Uterus (tissue), 4 donors: Measurements from ENCODE around the gene CHD2. TPM values are rescaled to one million over a fixed set of nuclear protein-coding genes. Genes with fewer than 3 reads are reported as not detected.

Experiments used
- DNase-seq, 2 donors: peaks; one replicate each; pipeline ENCODE4 v3.0.0-alpha.2; 2019 to 2020
- H3K27ac ChIP-seq, 2 donors: fragments of 200-600 bp; sonication (generic); 1 replicate in 1 of 2; 2 replicates in 1 of 2; pipeline ENCODE4 v1.5.1; 2016 to 2018
- H3K27me3 ChIP-seq, 2 donors: fragments of 200-600 bp; sonication (generic); one replicate each; pipeline ENCODE4 v1.5.1; 2018 to 2019; ENCODE audit warnings: control low read depth in 1 of 2
- H3K36me3 ChIP-seq, 2 donors: fragments of 200-600 bp; sonication (generic); one replicate each; pipeline ENCODE4 v1.5.1; 2019; ENCODE audit warnings: control low read depth in 1 of 2
- H3K4me1 ChIP-seq, 2 donors: fragments of 200-600 bp; sonication (generic); one replicate each; pipeline ENCODE4 v1.5.1; 2018 to 2019; ENCODE audit warnings: control low read depth in 1 of 2
- H3K4me3 ChIP-seq, 2 donors: fragments of 200-600 bp; sonication (generic); 1 replicate in 1 of 2; 2 replicates in 1 of 2; pipeline ENCODE4 v1.5.1; 2018 to 2019; ENCODE audit warnings: mild to moderate bottlenecking in 1 of 2
- H3K9me3 ChIP-seq, 2 donors: fragments of 200-600 bp; sonication (generic); one replicate each; pipeline ENCODE4 v1.5.1; 2019; ENCODE audit warnings: control low read depth in 1 of 2
- CTCF ChIP-seq, 4 experiments: fragments of 200-600 bp in 2 of 4; fragments of 450-650 bp in 2 of 4; sonication (generic) in 2 of 4; IDR thresholded peaks; one replicate each; pipeline ENCODE4 v1.5.1; 2016 to 2019; ENCODE audit warnings: antibody characterized with exemption in 4 of 4, mild to moderate bottlenecking in 2 of 4, moderate library complexity in 1 of 4
- POLR2A ChIP-seq, 2 donors: fragments of 450-650 bp; IDR thresholded peaks; one replicate each; pipeline ENCODE4 v1.6.1; 2016; ENCODE audit warnings: antibody characterized with exemption in 2 of 2, mild to moderate bottlenecking in 1 of 2, moderate library complexity in 1 of 2
- intact Hi-C: fragments of 100-400 bp; cut with DNase I; formaldehyde crosslinking; loops from one replicate; pipeline ENCODE4 v1.15.1; 2023; ENCODE audit warnings: low total_unique reads
- total RNA-seq, 4 donors: library from RNA; depleted of rRNA in 3 of 4; stranded (reverse); fragments of >200 nt in 3 of 4; gene quantifications; one replicate each; pipeline versions ENCODE4 v1.1.0 to v1.2.4, GENCODE V29; 2014 to 2023
- donor health status: DM: yes; HTN: yes; CAD: no.

The CHD2 gene
- total RNA-seq, 4 donors from 2014 or later: 71.0 to 166 (median 152) TPM

- TF ChIP-seq CTCF (IDR thresholded peaks at IDR 0.05): no peak
- Histone ChIP-seq H3K9me3 (peaks cover 0 to 11% of the 10 kb centered on the region in 2 donors), H3K4me3 (no peak overlapping the region), H3K36me3 (no peaks in the 10 kb centered on the region), H3K27me3 (no peaks in the 10 kb centered on the region), H3K27ac (no peak overlapping the region), H3K4me1 (no peaks in the 10 kb centered on the region)
- DNase-seq: no peak
- intact Hi-C loops: no loop called here
Measured at GRCh38 chr15:92954002-92954401, 53.9 kb downstream of the CHD2 start.

- no peak overlapping the region for H3K4me3 ChIP-seq
- TF ChIP-seq POLR2A (IDR thresholded peaks at IDR 0.05) (no peak), CTCF (IDR thresholded peaks at IDR 0.05) (peak in 1 of 4 experiments; percentile 13)
- intact Hi-C loops: no loop called here
- H3K27me3 ChIP-seq: no peaks in the 10 kb centered on the region
- no peaks in the 10 kb centered on the region for H3K36me3 ChIP-seq
- H3K27ac ChIP-seq: no peak overlapping the region
- no peak for DNase-seq
- peaks cover 0 to 5% of the 10 kb centered on the region in 2 donors for H3K9me3 ChIP-seq
- H3K4me1 ChIP-seq: no peaks in the 10 kb centered on the region
Measured at GRCh38 chr15:92954578-92954977, 54.5 kb downstream of the CHD2 start.

GRCh38 chr15:92955706-92956105 lies 55.6 kb downstream of the CHD2 start:
- Histone ChIP-seq H3K4me1 (no peaks in the 10 kb centered on the region), H3K27ac (no peak overlapping the region), H3K27me3 (no peaks in the 10 kb centered on the region), H3K36me3 (no peaks in the 10 kb centered on the region), H3K9me3 (no peaks in the 10 kb centered on the region), H3K4me3 (no peak overlapping the region)
- TF ChIP-seq CTCF (IDR thresholded peaks at IDR 0.05): no peak
- TF ChIP-seq POLR2A (IDR thresholded peaks at IDR 0.05): no peak
- intact Hi-C loops: no loop called here
- no peak for DNase-seq

- H3K36me3 ChIP-seq: no peaks in the 10 kb centered on the region
- H3K27ac ChIP-seq: no peak overlapping the region
- no peaks in the 10 kb centered on the region for H3K4me1 ChIP-seq
- intact Hi-C loops: no loop called here
- no peak for TF ChIP-seq POLR2A (IDR thresholded peaks at IDR 0.05)
- TF ChIP-seq CTCF (IDR thresholded peaks at IDR 0.05): no peak
- H3K9me3 ChIP-seq: peaks cover 0 to 2% of the 10 kb centered on the region in 2 donors
- DNase-seq: no peak
- no peaks in the 10 kb centered on the region for H3K27me3 ChIP-seq
- H3K4me3 ChIP-seq: no peak overlapping the region
Measured at GRCh38 chr15:92958105-92958504, 58.0 kb downstream of the CHD2 start.

GRCh38 chr15:92959219-92959618 lies 59.1 kb downstream of the CHD2 start:
- intact Hi-C loops: no loop called here
- DNase-seq: no peak
- H3K36me3 ChIP-seq: no peaks in the 10 kb centered on the region
- TF ChIP-seq POLR2A (IDR thresholded peaks at IDR 0.05) (no peak), CTCF (IDR thresholded peaks at IDR 0.05) (no peak)
- no peaks in the 10 kb centered on the region for H3K27me3 ChIP-seq
- no peaks in the 10 kb centered on the region for H3K4me1 ChIP-seq
- no peak overlapping the region for H3K4me3 ChIP-seq
- H3K27ac ChIP-seq: no peak overlapping the region
- peaks cover 0 to 2% of the 10 kb centered on the region in 2 donors for H3K9me3 ChIP-seq
